HepG2 (cell line): Measurements from ENCODE around the gene GASK1A. TPM values are rescaled to one million over a fixed set of nuclear protein-coding genes. Genes with fewer than 3 reads are reported as not detected.

Experiments used
- GRHL1 ChIP-seq: sonication (generic); formaldehyde crosslinking; conservative IDR thresholded peaks from 2 replicates; pipeline ENCODE4 v1.8.0; 2022; ENCODE audit warnings: missing genetic modification reagents
- IRF2 ChIP-seq: IDR thresholded peaks from 2 replicates; pipeline ENCODE4 v1.6.1; 2018; ENCODE audit warnings: missing genetic modification reagents, missing compliant biosample characterization
- RORA ChIP-seq: sonication (generic); formaldehyde crosslinking; IDR thresholded peaks from 2 replicates; pipeline ENCODE4 v1.5.0; 2020; ENCODE audit warnings: mild to moderate bottlenecking, missing genetic modification reagents, moderate library complexity
- SMYD3 ChIP-seq: sonication (generic); formaldehyde crosslinking; IDR thresholded peaks from 2 replicates; pipeline ENCODE4 v1.8.1; 2023; ENCODE audit warnings: mild to moderate bottlenecking, missing genetic modification reagents
- TFE3 ChIP-seq: IDR thresholded peaks from 2 replicates; pipeline ENCODE4 v1.6.1; 2016
- TMF1 ChIP-seq: sonication (generic); formaldehyde crosslinking; IDR thresholded peaks from 2 replicates; pipeline ENCODE4 v1.8.1; 2022; ENCODE audit warnings: low read depth, missing genetic modification reagents
- ZFP37 ChIP-seq: sonication (generic); formaldehyde crosslinking; IDR thresholded peaks from 2 replicates; pipeline ENCODE4 v1.4.0; 2020; ENCODE audit warnings: missing genetic modification reagents, borderline replicate concordance
- ZFP62 ChIP-seq: sonication (generic); formaldehyde crosslinking; IDR thresholded peaks from 2 replicates; pipeline ENCODE4 v1.4.0; 2020; ENCODE audit warnings: missing genetic modification reagents
- ZHX1 ChIP-seq: sonication (generic); formaldehyde crosslinking; IDR thresholded peaks from 2 replicates; pipeline ENCODE4 v1.8.1; 2022; ENCODE audit warnings: low read depth, mild to moderate bottlenecking, missing genetic modification reagents
- polyA plus RNA-seq, 8 experiments: library from polyadenylated mRNA; depleted of rRNA in 3 of 8; stranded (reverse) in 7 of 8; unstranded in 1 of 8; fragments of >200 nt; fragmentation: Illumina TruSeq in 4 of 8; extraction: Trizol in 4 of 8; gene quantifications; 2 replicates each; pipeline versions ENCODE4 v1.2.1 to v1.2.3, GENCODE V29; 2011 to 2016; ENCODE audit warnings: low read depth in 4 of 8, missing spikeins in 1 of 8, mixed read lengths in 1 of 8; ENCODE audit not compliant: insufficient read depth in 1 of 8
- total RNA-seq, 5 experiments: library from RNA; depleted of rRNA; stranded (reverse); fragments of >200 nt; fragmentation: Illumina TruSeq; extraction: Trizol; gene quantifications; 2 replicates each; pipeline ENCODE4 v1.2.3, GENCODE V29; 2016; ENCODE audit warnings: low read depth in 1 of 5
- TF ChIP-seq, protein P1 (sequence below): sonication (generic); formaldehyde crosslinking; IDR thresholded peaks from 2 replicates; pipeline ENCODE4 v1.4.0; 2020; ENCODE audit warnings: mild to moderate bottlenecking, missing genetic modification reagents

GASK1A gene
- total and polyA plus RNA-seq, 2 of the 13 experiments (the other 11 are each of a cell fraction or from before 2014, with no cell fraction given), result not detected

- TF ChIP-seq TFE3 (CRISPR knock-in tag), result no peak
- TF ChIP-seq ZFP37 (CRISPR knock-in tag), result no peak
- no peak for TF ChIP-seq ZHX1 (CRISPR knock-in tag)
- TF ChIP-seq, protein P1, sequence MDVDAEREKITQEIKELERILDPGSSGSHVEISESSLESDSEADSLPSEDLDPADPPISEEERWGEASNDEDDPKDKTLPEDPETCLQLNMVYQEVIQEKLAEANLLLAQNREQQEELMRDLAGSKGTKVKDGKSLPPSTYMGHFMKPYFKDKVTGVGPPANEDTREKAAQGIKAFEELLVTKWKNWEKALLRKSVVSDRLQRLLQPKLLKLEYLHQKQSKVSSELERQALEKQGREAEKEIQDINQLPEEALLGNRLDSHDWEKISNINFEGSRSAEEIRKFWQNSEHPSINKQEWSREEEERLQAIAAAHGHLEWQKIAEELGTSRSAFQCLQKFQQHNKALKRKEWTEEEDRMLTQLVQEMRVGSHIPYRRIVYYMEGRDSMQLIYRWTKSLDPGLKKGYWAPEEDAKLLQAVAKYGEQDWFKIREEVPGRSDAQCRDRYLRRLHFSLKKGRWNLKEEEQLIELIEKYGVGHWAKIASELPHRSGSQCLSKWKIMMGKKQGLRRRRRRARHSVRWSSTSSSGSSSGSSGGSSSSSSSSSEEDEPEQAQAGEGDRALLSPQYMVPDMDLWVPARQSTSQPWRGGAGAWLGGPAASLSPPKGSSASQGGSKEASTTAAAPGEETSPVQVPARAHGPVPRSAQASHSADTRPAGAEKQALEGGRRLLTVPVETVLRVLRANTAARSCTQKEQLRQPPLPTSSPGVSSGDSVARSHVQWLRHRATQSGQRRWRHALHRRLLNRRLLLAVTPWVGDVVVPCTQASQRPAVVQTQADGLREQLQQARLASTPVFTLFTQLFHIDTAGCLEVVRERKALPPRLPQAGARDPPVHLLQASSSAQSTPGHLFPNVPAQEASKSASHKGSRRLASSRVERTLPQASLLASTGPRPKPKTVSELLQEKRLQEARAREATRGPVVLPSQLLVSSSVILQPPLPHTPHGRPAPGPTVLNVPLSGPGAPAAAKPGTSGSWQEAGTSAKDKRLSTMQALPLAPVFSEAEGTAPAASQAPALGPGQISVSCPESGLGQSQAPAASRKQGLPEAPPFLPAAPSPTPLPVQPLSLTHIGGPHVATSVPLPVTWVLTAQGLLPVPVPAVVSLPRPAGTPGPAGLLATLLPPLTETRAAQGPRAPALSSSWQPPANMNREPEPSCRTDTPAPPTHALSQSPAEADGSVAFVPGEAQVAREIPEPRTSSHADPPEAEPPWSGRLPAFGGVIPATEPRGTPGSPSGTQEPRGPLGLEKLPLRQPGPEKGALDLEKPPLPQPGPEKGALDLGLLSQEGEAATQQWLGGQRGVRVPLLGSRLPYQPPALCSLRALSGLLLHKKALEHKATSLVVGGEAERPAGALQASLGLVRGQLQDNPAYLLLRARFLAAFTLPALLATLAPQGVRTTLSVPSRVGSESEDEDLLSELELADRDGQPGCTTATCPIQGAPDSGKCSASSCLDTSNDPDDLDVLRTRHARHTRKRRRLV (CRISPR knock-in tag), result no peak
- TF ChIP-seq IRF2 (CRISPR knock-in tag), result no peak
- TF ChIP-seq ZFP62, result no peak
- TF ChIP-seq GRHL1 (CRISPR knock-in tag), result no peak
- no peak for TF ChIP-seq SMYD3 (CRISPR knock-in tag)
- TF ChIP-seq TMF1, result no peak
- no peak for TF ChIP-seq RORA
Measured at GRCh38 chr3:43062564-43063040, 83.5 kb downstream of the GASK1A start (continued).
